ENCODE measurements around the gene TPRN.

TPRN gene

GRCh38 chr9:137159105-137160053, 41.2 kb downstream of the TPRN start:
- Histone ChIP-seq H2AK5ac (ENCODE audit: low read length) (no peak overlapping the region), H3K56ac (ENCODE audit: low read length) (no peak overlapping the region), H3K4me1 (ENCODE audit: control insufficient read depth, low read depth, low read length) (no peaks in the 10 kb centered on the region), H3K27me3 (ENCODE audit: insufficient read depth, low read length, poor library complexity) (peaks cover 19% of the 10 kb centered on the region), H3K9ac (ENCODE audit: low read length) (no peak overlapping the region), H3K23ac (ENCODE audit: low read length) (no peak overlapping the region), H3K4me3 (ENCODE audit: low read length) (no peak overlapping the region), H2BK15ac (replicated peaks; ENCODE audit: low read depth) (no peak overlapping the region), H3K18ac (ENCODE audit: low read length) (no peak overlapping the region), H3K27ac (ENCODE audit: low read depth, low read length) (no peak overlapping the region), H2BK120ac (ENCODE audit: low read depth, low read length) (no peak overlapping the region), H3K4me2 (ENCODE audit: low read length) (no peak overlapping the region), H4K8ac (ENCODE audit: low read depth, low read length) (no peak overlapping the region), H4K5ac (ENCODE audit: low read length) (no peak overlapping the region), H2BK5ac (ENCODE audit: low read length) (no peak overlapping the region), H3K4ac (ENCODE audit: low read depth, low read length) (no peak overlapping the region), H3K36me3 (ENCODE audit: control insufficient read depth, insufficient read depth, low read length) (no peaks in the 10 kb centered on the region), H3K79me1 (ENCODE audit: low read length) (no peaks in the 10 kb centered on the region), H3K79me2 (ENCODE audit: control insufficient read depth, insufficient read depth, low read length) (no peaks in the 10 kb centered on the region)
- WGBS (ENCODE audit: extremely low coverage, insufficient coverage, low lambda C conversion rate): no CpG with 5 or more reads among the region's 14 CpGs
- no peak for DNase-seq

- no CpG with 5 or more reads among the region's 4 CpGs for WGBS (ENCODE audit: extremely low coverage, insufficient coverage, low lambda C conversion rate)
- Histone ChIP-seq H3K27ac (ENCODE audit: low read depth, low read length) (no peak overlapping the region), H3K79me1 (ENCODE audit: low read length) (no peaks in the 10 kb centered on the region), H2BK15ac (replicated peaks; ENCODE audit: low read depth) (no peak overlapping the region), H3K23ac (ENCODE audit: low read length) (no peak overlapping the region), H2BK5ac (ENCODE audit: low read length) (no peak overlapping the region), H4K8ac (ENCODE audit: low read depth, low read length) (no peak overlapping the region), H3K9ac (ENCODE audit: low read length) (no peak overlapping the region), H2BK120ac (ENCODE audit: low read depth, low read length) (no peak overlapping the region), H3K27me3 (ENCODE audit: insufficient read depth, low read length, poor library complexity) (peaks cover 19% of the 10 kb centered on the region), H3K4ac (ENCODE audit: low read depth, low read length) (no peak overlapping the region), H2AK5ac (ENCODE audit: low read length) (no peak overlapping the region), H3K56ac (ENCODE audit: low read length) (no peak overlapping the region), H3K4me2 (ENCODE audit: low read length) (no peak overlapping the region), H3K79me2 (ENCODE audit: control insufficient read depth, insufficient read depth, low read length) (no peaks in the 10 kb centered on the region), H3K36me3 (ENCODE audit: control insufficient read depth, insufficient read depth, low read length) (no peaks in the 10 kb centered on the region), H3K18ac (ENCODE audit: low read length) (no peak overlapping the region), H3K4me3 (ENCODE audit: low read length) (no peak overlapping the region), H4K5ac (ENCODE audit: low read length) (no peak overlapping the region), H3K4me1 (ENCODE audit: control insufficient read depth, low read depth, low read length) (no peaks in the 10 kb centered on the region)
- no peak for DNase-seq
Measured at GRCh38 chr9:137158625-137159024, 41.9 kb downstream of the TPRN start.

DNA sequence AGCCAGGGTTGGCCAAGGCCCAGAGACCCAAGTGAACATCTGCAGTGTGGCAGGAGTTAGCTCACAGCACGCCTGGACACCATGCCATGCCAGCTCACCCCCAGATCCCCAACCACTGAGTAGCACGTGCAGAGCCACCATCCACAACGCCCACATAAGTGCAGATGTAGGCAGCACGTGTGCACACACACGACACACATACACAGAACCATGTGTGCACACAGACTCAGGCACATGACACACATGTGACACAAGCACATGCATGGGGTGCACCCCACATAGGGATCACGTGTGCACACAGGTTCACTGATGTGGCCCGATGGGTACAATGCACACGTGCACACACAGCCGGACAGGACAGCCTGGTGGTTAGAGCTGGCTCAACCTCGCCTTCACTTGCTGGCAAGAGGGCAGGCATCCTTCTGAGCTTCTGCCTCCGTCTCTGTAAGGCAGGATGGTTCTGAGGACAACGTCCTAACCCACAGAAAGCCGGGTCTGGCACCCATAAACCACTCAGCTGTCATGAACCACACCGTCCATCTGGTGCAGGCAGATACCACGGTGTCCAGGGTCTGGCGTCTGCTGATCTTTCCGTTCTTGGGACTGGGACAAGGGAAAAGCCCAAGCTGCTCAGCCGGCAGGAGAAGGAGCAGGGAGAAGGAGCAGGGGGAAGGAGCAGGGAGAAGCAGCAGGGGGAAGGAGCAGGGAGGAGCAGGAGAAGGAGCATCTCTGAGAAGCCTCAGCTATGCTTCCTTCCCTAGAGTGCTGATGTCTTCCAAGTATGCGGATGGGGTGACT, 42.7 kb downstream of the TPRN start:
- H4K5ac ChIP-seq (ENCODE audit: low read length): no peak overlapping the region
- WGBS (ENCODE audit: extremely low coverage, insufficient coverage, low lambda C conversion rate): no CpG with 5 or more reads among the region's 19 CpGs
- no peaks in the 10 kb centered on the region for H3K79me1 ChIP-seq (ENCODE audit: low read length)
- no peak overlapping the region for H3K4ac ChIP-seq (ENCODE audit: low read depth, low read length)
- no peak overlapping the region for H3K9ac ChIP-seq (ENCODE audit: low read length)
- H3K36me3 ChIP-seq (ENCODE audit: control insufficient read depth, insufficient read depth, low read length): no peaks in the 10 kb centered on the region
- H3K4me2 ChIP-seq (ENCODE audit: low read length): no peak overlapping the region
- DNase-seq: no peak
- H3K23ac ChIP-seq (ENCODE audit: low read length): no peak overlapping the region
- H3K27me3 ChIP-seq (ENCODE audit: insufficient read depth, low read length, poor library complexity): peaks cover 17% of the 10 kb centered on the region
- H2BK120ac ChIP-seq (ENCODE audit: low read depth, low read length): no peak overlapping the region
- H2BK15ac ChIP-seq (replicated peaks; ENCODE audit: low read depth): no peak overlapping the region
- H3K18ac ChIP-seq (ENCODE audit: low read length): no peak overlapping the region
- no peak overlapping the region for H3K4me3 ChIP-seq (ENCODE audit: low read length)
- H4K8ac ChIP-seq (ENCODE audit: low read depth, low read length): no peak overlapping the region
- H3K27ac ChIP-seq (ENCODE audit: low read depth, low read length): no peak overlapping the region
- H2BK5ac ChIP-seq (ENCODE audit: low read length): no peak overlapping the region
- H3K79me2 ChIP-seq (ENCODE audit: control insufficient read depth, insufficient read depth, low read length): no peaks in the 10 kb centered on the region
- no peak overlapping the region for H2AK5ac ChIP-seq (ENCODE audit: low read length)
- no peaks in the 10 kb centered on the region for H3K4me1 ChIP-seq (ENCODE audit: control insufficient read depth, low read depth, low read length)
- H3K56ac ChIP-seq (ENCODE audit: low read length): no peak overlapping the region

DNA sequence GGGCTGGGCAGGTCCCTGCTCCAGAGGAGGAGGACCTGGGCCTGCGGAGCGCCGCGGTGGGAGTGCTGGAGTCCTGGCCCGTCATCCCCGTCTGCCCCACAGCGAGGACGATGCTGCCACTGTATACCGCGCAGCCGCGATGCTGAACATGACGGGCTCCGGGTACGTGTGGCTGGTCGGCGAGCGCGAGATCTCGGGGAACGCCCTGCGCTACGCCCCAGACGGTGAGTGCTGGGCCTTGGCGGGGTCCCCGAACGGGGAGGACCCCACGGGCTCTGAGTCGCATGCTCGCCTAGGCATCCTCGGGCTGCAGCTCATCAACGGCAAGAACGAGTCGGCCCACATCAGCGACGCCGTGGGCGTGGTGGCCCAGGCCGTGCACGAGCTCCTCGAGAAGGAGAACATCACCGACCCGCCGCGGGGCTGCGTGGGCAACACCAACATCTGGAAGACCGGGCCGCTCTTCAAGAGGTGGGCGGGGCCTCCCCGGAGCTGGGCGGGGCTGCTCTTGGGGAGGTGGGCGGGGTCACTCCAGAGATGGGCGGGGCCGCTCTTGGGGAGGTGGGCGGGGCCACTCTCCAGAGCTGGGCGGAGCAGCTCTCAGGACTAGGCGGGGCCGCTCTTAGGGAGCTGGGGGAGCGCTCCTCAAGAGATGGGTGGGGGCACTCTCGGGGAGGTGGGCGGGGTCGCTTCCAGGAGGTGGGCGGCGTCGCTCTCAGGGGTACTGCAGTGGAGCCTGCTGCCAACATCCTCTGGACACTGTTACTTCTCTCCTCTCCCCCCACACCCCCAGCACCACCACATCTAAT, 43.8 kb downstream of the TPRN start:
- Histone ChIP-seq H3K18ac (ENCODE audit: low read length) (no peak overlapping the region), H3K27me3 (ENCODE audit: insufficient read depth, low read length, poor library complexity) (peaks cover 13% of the 10 kb centered on the region), H3K9ac (ENCODE audit: low read length) (no peak overlapping the region), H3K4me1 (ENCODE audit: control insufficient read depth, low read depth, low read length) (no peaks in the 10 kb centered on the region), H2BK15ac (replicated peaks; ENCODE audit: low read depth) (no peak overlapping the region), H3K4me3 (ENCODE audit: low read length) (no peak overlapping the region), H2AK5ac (ENCODE audit: low read length) (no peak overlapping the region), H3K4ac (ENCODE audit: low read depth, low read length) (no peak overlapping the region), H3K56ac (ENCODE audit: low read length) (peak overlapping the region; percentile 15), H3K36me3 (ENCODE audit: control insufficient read depth, insufficient read depth, low read length) (no peaks in the 10 kb centered on the region), H3K27ac (ENCODE audit: low read depth, low read length) (no peak overlapping the region), H3K79me1 (ENCODE audit: low read length) (no peaks in the 10 kb centered on the region), H3K4me2 (ENCODE audit: low read length) (peak overlapping the region; percentile 15), H4K8ac (ENCODE audit: low read depth, low read length) (no peak overlapping the region), H2BK5ac (ENCODE audit: low read length) (no peak overlapping the region), H3K79me2 (ENCODE audit: control insufficient read depth, insufficient read depth, low read length) (no peaks in the 10 kb centered on the region), H2BK120ac (ENCODE audit: low read depth, low read length) (no peak overlapping the region), H4K5ac (ENCODE audit: low read length) (no peak overlapping the region), H3K23ac (ENCODE audit: low read length) (peak overlapping the region; percentile 45)
- no CpG with 5 or more reads among the region's 65 CpGs for WGBS (ENCODE audit: extremely low coverage, insufficient coverage, low lambda C conversion rate)
- peak; percentile 46 for DNase-seq

GRCh38 chr9:137152844-137153405, 47.6 kb downstream of the TPRN start:
- Histone ChIP-seq H3K36me3 (ENCODE audit: control insufficient read depth, insufficient read depth, low read length) (no peaks in the 10 kb centered on the region), H3K4me1 (ENCODE audit: control insufficient read depth, low read depth, low read length) (no peaks in the 10 kb centered on the region), H4K8ac (ENCODE audit: low read depth, low read length) (no peak overlapping the region), H4K5ac (ENCODE audit: low read length) (no peak overlapping the region), H2BK5ac (ENCODE audit: low read length) (no peak overlapping the region), H3K9ac (ENCODE audit: low read length) (no peak overlapping the region), H3K27me3 (ENCODE audit: insufficient read depth, low read length, poor library complexity) (peaks cover 7% of the 10 kb centered on the region), H3K4me2 (ENCODE audit: low read length) (no peak overlapping the region), H2BK15ac (replicated peaks; ENCODE audit: low read depth) (no peak overlapping the region), H2BK120ac (ENCODE audit: low read depth, low read length) (no peak overlapping the region), H3K79me2 (ENCODE audit: control insufficient read depth, insufficient read depth, low read length) (no peaks in the 10 kb centered on the region), H3K18ac (ENCODE audit: low read length) (no peak overlapping the region), H3K4ac (ENCODE audit: low read depth, low read length) (no peak overlapping the region), H3K23ac (ENCODE audit: low read length) (no peak overlapping the region), H2AK5ac (ENCODE audit: low read length) (no peak overlapping the region), H3K56ac (ENCODE audit: low read length) (no peak overlapping the region), H3K4me3 (ENCODE audit: low read length) (peak overlapping the region; percentile 15), H3K79me1 (ENCODE audit: low read length) (no peaks in the 10 kb centered on the region), H3K27ac (ENCODE audit: low read depth, low read length) (no peak overlapping the region)
- no peak for DNase-seq
- no CpG with 5 or more reads among the region's 7 CpGs for WGBS (ENCODE audit: extremely low coverage, insufficient coverage, low lambda C conversion rate)

Measured in mesendoderm (in vitro differentiated cells).